SK-N-SH (cell line): Measurements from ENCODE around the gene PDGFA. TPM values are rescaled to one million over a fixed set of nuclear protein-coding genes. Genes with fewer than 3 reads are reported as not detected.

Source experiments
- CTCF ChIA-PET: fragments of 300-600, 350-600 bp; formaldehyde crosslinking; extraction: SDS; loops from one replicate; lab custom pipeline; 2021; lab: Yijun Ruan, JAX
- POLR2A ChIA-PET: fragments of 350-600 bp; sonication (Branson Sonifier 250); formaldehyde crosslinking; extraction: SDS; loops from one replicate; lab custom pipeline; 2020; ENCODE audit warnings: antibody characterized with exemption, inconsistent platforms; lab: Yijun Ruan, JAX
- DNase-seq: peaks from one replicate; pipeline ENCODE4 v3.0.0; 2012
- H2AFZ ChIP-seq: fragments of 200-600 bp; sonication (generic); 2 replicates; pipeline ENCODE4 v1.8.1; 2016; ENCODE audit warnings: antibody characterized with exemption, mild to moderate bottlenecking, low read depth
- H3F3A ChIP-seq: fragments of 200-600 bp; sonication (generic); replicated peaks from 2 replicates; pipeline ENCODE3; 2016; ENCODE audit warnings: antibody characterized with exemption, mild to moderate bottlenecking; ENCODE audit not compliant: insufficient read depth
- H3K27ac ChIP-seq, 2 experiments: fragments of 200-500 bp in 1 of 2; fragments of 200-600 bp in 1 of 2; sonication (Bioruptor generic) in 1 of 2; sonication (generic), shearing (Covaris generic) in 1 of 2; 2 replicates each; pipeline versions ENCODE4 v1.5.1 to v1.6.1; 2014 to 2016; ENCODE audit warnings: low read depth in 2 of 2, inconsistent platforms in 1 of 2, low read length in 1 of 2, mild to moderate bottlenecking in 1 of 2, mixed read lengths in 1 of 2
- H3K27me3 ChIP-seq: fragments of 200-600 bp; sonication (generic), shearing (Covaris generic); 2 replicates; pipeline ENCODE4 v1.6.1; 2016; ENCODE audit warnings: mixed run types; ENCODE audit not compliant: insufficient read depth
- H3K36me3 ChIP-seq, 2 experiments: fragments of 200-500 bp in 1 of 2; fragments of 200-600 bp in 1 of 2; sonication (Bioruptor generic) in 1 of 2; sonication (generic) in 1 of 2; replicated peaks in 1 of 2; 2 replicates each; pipeline versions ENCODE3 to v1.5.1; 2014 to 2016; ENCODE audit warnings: low read length in 1 of 2, mild to moderate bottlenecking in 1 of 2; ENCODE audit not compliant: insufficient read depth in 2 of 2, control insufficient read depth in 1 of 2
- H3K4me1 ChIP-seq, 2 experiments: fragments of 200-500 bp in 1 of 2; fragments of 200-600 bp in 1 of 2; sonication (Bioruptor generic) in 1 of 2; sonication (generic), shearing (Covaris generic) in 1 of 2; 2 replicates each; pipeline versions ENCODE4 v1.5.1 to v1.6.1; 2014 to 2016; ENCODE audit warnings: low read depth in 1 of 2, low read length in 1 of 2, mixed run types in 1 of 2; ENCODE audit not compliant: insufficient read depth in 2 of 2, control insufficient read depth in 1 of 2
- H3K4me2 ChIP-seq: fragments of 200-600 bp; sonication (generic), shearing (Covaris generic); 2 replicates; pipeline ENCODE4 v1.6.1; 2017; ENCODE audit warnings: mixed run types
- H3K4me3 ChIP-seq, 2 experiments: fragments of 200-500 bp in 1 of 2; fragments of 200-600 bp in 1 of 2; sonication (Bioruptor generic) in 1 of 2; sonication (generic), shearing (Covaris generic) in 1 of 2; 2 replicates each; pipeline versions ENCODE4 v1.5.1 to v1.8.1; 2014 to 2016; ENCODE audit warnings: low read depth in 2 of 2, inconsistent platforms in 1 of 2, low read length in 1 of 2, mild to moderate bottlenecking in 1 of 2, mixed read lengths in 1 of 2, moderate library complexity in 1 of 2
- H3K79me2 ChIP-seq: fragments of 200-600 bp; sonication (generic); 2 replicates; pipeline ENCODE4 v1.8.1; 2017; ENCODE audit warnings: mild to moderate bottlenecking; ENCODE audit not compliant: insufficient read depth
- H3K9ac ChIP-seq: fragments of 200-600 bp; sonication (generic); 2 replicates; pipeline ENCODE4 v1.6.1; 2017; ENCODE audit warnings: mixed run types
- H3K9me2 ChIP-seq: fragments of 200-600 bp; sonication (generic); 2 replicates; pipeline ENCODE4 v1.6.1; 2017; ENCODE audit warnings: mixed run types
- H3K9me3 ChIP-seq: fragments of 200-600 bp; sonication (generic); 2 replicates; pipeline ENCODE4 v1.6.1; 2017; ENCODE audit warnings: mixed run types, mild to moderate bottlenecking, moderate library complexity
- H4K20me1 ChIP-seq: fragments of 200-600 bp; sonication (generic); 2 replicates; pipeline ENCODE4 v1.6.1; 2017; ENCODE audit warnings: mild to moderate bottlenecking, mixed run types; ENCODE audit not compliant: insufficient read depth
- EP300 ChIP-seq, 2 experiments: IDR thresholded peaks; 2 replicates each; pipeline versions ENCODE4 v1.4.0 to v1.6.1; 2012; ENCODE audit warnings: borderline replicate concordance in 1 of 2, low read depth in 1 of 2, low read length in 1 of 2
- EZH2phosphoT487 ChIP-seq: fragments of 200-600 bp; sonication (generic); IDR thresholded peaks from 2 replicates; pipeline ENCODE4 v1.6.1; 2017; ENCODE audit warnings: low read depth, mixed run types, mild to moderate bottlenecking, antibody characterized with exemption, moderate library complexity, borderline replicate concordance
- FOXJ3 ChIP-seq: sonication (generic); formaldehyde crosslinking; IDR thresholded peaks from 2 replicates; pipeline ENCODE4 v1.5.1; 2020; ENCODE audit warnings: mild to moderate bottlenecking, missing genetic modification reagents
- GABPA ChIP-seq: IDR thresholded peaks from 2 replicates; pipeline ENCODE4 v1.4.0; 2012; ENCODE audit warnings: low read depth, mild to moderate bottlenecking
- MAX ChIP-seq: IDR thresholded peaks from 2 replicates; pipeline ENCODE4 v1.4.0; 2012; ENCODE audit warnings: low read depth
- MEF2A ChIP-seq: IDR thresholded peaks from 2 replicates; pipeline ENCODE4 v1.4.0; 2012; ENCODE audit warnings: low read depth, borderline replicate concordance
- MXI1 ChIP-seq: IDR thresholded peaks from 2 replicates; pipeline ENCODE4 v1.6.1; 2012; ENCODE audit warnings: mild to moderate bottlenecking, low read depth, low read length, improper control_type of control experiment
- NFIC ChIP-seq: IDR thresholded peaks from 2 replicates; pipeline ENCODE4 v1.4.0; 2012; ENCODE audit warnings: borderline replicate concordance
- NRF1 ChIP-seq: IDR thresholded peaks from 2 replicates; pipeline ENCODE4 v1.6.1; 2012; ENCODE audit warnings: low read depth, mild to moderate bottlenecking, low read length
- PBX3 ChIP-seq: IDR thresholded peaks from 2 replicates; pipeline ENCODE4; 2012
- POLR2AphosphoS5 ChIP-seq: IDR thresholded peaks from 2 replicates; pipeline ENCODE4 v1.6.1; 2012; ENCODE audit warnings: low read depth, low read length
- RCOR1 ChIP-seq: fragments of 150-350 bp; IDR thresholded peaks from 2 replicates; pipeline ENCODE4 v1.6.1; 2017; ENCODE audit warnings: antibody characterized with exemption, low read length
- RFX5 ChIP-seq: IDR thresholded peaks from 2 replicates; pipeline ENCODE4 v1.6.1; 2012; ENCODE audit warnings: mild to moderate bottlenecking, improper control_type of control experiment, low read length
- RXRA ChIP-seq: IDR thresholded peaks from 2 replicates; pipeline ENCODE4 v1.4.0; 2012; ENCODE audit warnings: low read depth, mild to moderate bottlenecking, borderline replicate concordance
- SIN3A ChIP-seq: IDR thresholded peaks from 2 replicates; pipeline ENCODE4 v1.6.1; 2012; ENCODE audit warnings: low read depth, mild to moderate bottlenecking, low read length, moderate library complexity, borderline replicate concordance
- WGBS: methylation state at CpG from one replicate; pipeline ENCODE4 v1.1.6; 2017; ENCODE audit warnings: low lambda C conversion rate; 5-methylcytosine and 5-hydroxymethylcytosine counted together
- polyA plus RNA-seq, 3 experiments: library from polyadenylated mRNA; depleted of rRNA; stranded (reverse); fragments of >200 nt; gene quantifications; 2 replicates each; pipeline ENCODE4 v1.2.3, GENCODE V29; 2012
- TF ChIP-seq, protein P1 (sequence below): fragments of 200-600 bp; sonication (generic); IDR thresholded peaks from 2 replicates; pipeline ENCODE4 v1.6.1; 2017; ENCODE audit warnings: antibody characterized with exemption, mild to moderate bottlenecking, moderate library complexity

The PDGFA gene
- polyA plus RNA-seq, 1 of the 3 experiments (the other 2 are of a cell fraction), result 18.9 TPM

DNA sequence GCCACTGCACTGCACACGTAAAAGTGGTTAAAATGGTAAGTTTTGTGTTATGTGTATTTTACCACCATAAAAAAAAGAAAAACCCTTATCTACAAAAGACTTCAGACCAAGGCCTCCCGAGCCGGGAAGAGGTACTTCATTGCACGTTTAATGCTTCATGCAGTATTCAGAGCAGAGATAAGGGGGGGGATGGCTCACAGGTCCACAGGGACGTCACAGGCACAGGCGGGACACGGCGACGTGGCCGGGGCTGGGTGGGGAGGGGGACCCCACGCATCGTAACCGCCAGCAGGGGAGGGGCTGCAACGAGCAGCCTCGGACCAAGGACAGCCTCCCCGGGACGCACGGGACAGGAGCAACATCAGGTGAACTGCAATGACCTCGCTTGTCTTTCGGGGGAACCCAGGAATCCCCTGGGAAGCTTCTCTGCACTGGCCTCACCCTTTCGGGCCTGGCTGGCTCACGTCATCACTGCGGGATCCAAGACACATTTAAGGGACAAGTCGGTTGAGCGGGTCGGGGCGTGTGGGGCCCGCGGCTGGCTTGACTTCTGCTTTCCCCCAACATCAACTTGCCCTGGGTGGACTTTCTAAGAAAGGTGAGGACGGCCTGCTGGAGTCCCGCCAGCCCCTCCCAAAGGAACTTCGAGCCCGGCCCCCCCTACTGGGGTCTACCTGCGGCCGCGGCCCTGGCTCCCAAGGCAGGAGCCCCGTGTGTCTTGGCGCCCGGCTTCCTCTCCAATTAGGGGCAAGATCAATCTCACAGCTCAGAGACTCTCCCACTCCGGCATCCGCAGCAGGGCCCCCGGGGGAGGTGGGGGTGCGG, 29.6 kb upstream of the PDGFA start:
- H3K27ac ChIP-seq, result no peak overlapping the region
- no peak overlapping the region for H2AFZ ChIP-seq
- no peak for DNase-seq
- 96% methylated on average over 36 of the region's 43 CpGs for WGBS
- TF ChIP-seq GABPA (no peak), MAX (no peak), NRF1 (no peak), NFIC (no peak)
- no peak overlapping the region for H3K4me3 ChIP-seq
- H3K4me2 ChIP-seq, result no peak overlapping the region
- POLR2A ChIA-PET, result no interaction called here
- CTCF ChIA-PET, result interaction anchor here (0.7 kb wide), 1 partner anchor 46 kb away, joined by 3 read pairs; no protein-coding TSS in a partner anchor
- peaks cover 0 to 9% of the 10 kb centered on the region in 2 experiments for H3K36me3 ChIP-seq
- no peaks in the 10 kb centered on the region for H3K79me2 ChIP-seq
- no peaks in the 10 kb centered on the region for H3K9me2 ChIP-seq
- H3K4me1 ChIP-seq, result no peaks in the 10 kb centered on the region
- H3K9ac ChIP-seq, result no peak overlapping the region
- no peaks in the 10 kb centered on the region for H3K9me3 ChIP-seq
- H3K27me3 ChIP-seq, result no peaks in the 10 kb centered on the region
- peaks cover 7% of the 10 kb centered on the region for H3F3A ChIP-seq
- H4K20me1 ChIP-seq, result no peaks in the 10 kb centered on the region

GRCh38 chr7:548401-548800, 28.8 kb upstream of the PDGFA start:
- H3K4me3 ChIP-seq, result no peak overlapping the region
- 94% methylated on average over 10 of the region's 11 CpGs for WGBS
- no peaks in the 10 kb centered on the region for H3K27me3 ChIP-seq
- no peaks in the 10 kb centered on the region for H3K9me2 ChIP-seq
- no peak overlapping the region for H3K27ac ChIP-seq
- peaks cover 0 to 9% of the 10 kb centered on the region in 2 experiments for H3K36me3 ChIP-seq
- H4K20me1 ChIP-seq, result no peaks in the 10 kb centered on the region
- no peak for TF ChIP-seq NFIC
- TF ChIP-seq SIN3A, result no peak
- no peak for TF ChIP-seq NRF1
- TF ChIP-seq MEF2A, result no peak
- no peak for TF ChIP-seq FOXJ3 (CRISPR knock-in tag)
- no peak for TF ChIP-seq PBX3
- no peak for TF ChIP-seq RXRA
- no peak for TF ChIP-seq RFX5
- no peak for TF ChIP-seq EZH2phosphoT487
- TF ChIP-seq, protein P1, sequence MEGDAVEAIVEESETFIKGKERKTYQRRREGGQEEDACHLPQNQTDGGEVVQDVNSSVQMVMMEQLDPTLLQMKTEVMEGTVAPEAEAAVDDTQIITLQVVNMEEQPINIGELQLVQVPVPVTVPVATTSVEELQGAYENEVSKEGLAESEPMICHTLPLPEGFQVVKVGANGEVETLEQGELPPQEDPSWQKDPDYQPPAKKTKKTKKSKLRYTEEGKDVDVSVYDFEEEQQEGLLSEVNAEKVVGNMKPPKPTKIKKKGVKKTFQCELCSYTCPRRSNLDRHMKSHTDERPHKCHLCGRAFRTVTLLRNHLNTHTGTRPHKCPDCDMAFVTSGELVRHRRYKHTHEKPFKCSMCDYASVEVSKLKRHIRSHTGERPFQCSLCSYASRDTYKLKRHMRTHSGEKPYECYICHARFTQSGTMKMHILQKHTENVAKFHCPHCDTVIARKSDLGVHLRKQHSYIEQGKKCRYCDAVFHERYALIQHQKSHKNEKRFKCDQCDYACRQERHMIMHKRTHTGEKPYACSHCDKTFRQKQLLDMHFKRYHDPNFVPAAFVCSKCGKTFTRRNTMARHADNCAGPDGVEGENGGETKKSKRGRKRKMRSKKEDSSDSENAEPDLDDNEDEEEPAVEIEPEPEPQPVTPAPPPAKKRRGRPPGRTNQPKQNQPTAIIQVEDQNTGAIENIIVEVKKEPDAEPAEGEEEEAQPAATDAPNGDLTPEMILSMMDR, result no peak
- no peak for TF ChIP-seq MXI1
- TF ChIP-seq EP300 (IDR thresholded peaks at IDR 0.05; ENCODE audit: borderline replicate concordance in 1 of 2, low read depth in 1 of 2, low read length in 1 of 2), result no peak
- no peak for TF ChIP-seq GABPA
- no peak for TF ChIP-seq MAX
- TF ChIP-seq POLR2AphosphoS5, result no peak
- no peak for TF ChIP-seq RCOR1
- H3F3A ChIP-seq, result peaks cover 7% of the 10 kb centered on the region
- H3K4me1 ChIP-seq, result no peaks in the 10 kb centered on the region
- no peak overlapping the region for H3K9ac ChIP-seq
- ChIA-PET POLR2A (no interaction called here), CTCF (no interaction called here)
- no peak overlapping the region for H3K4me2 ChIP-seq
- DNase-seq, result no peak
- H3K9me3 ChIP-seq, result no peaks in the 10 kb centered on the region
- no peak overlapping the region for H2AFZ ChIP-seq
- H3K79me2 ChIP-seq, result no peaks in the 10 kb centered on the region
